Activated T-cell treated with anti-CD3 and anti-CD28 coated beads, Interleukin-2, amount 50 U/mL, for 24 hours (primary cell): Measurements from ENCODE around the gene DOK3.

ENCODE experiments used
- DNase-seq: peaks from one replicate; pipeline ENCODE4 v3.0.0-alpha.2; 2020
- H3K27ac Mint-ChIP-seq: 2 replicates; pipeline ENCODE4 v1.8.0; 2020; ENCODE audit warnings: mild to moderate bottlenecking, mixed read lengths
- H3K27me3 Mint-ChIP-seq: 2 replicates; pipeline ENCODE4 v1.8.0; 2020; ENCODE audit warnings: mixed read lengths
- H3K36me3 Mint-ChIP-seq: 2 replicates; pipeline ENCODE4 v1.8.0; 2020; ENCODE audit warnings: low read depth, mixed read lengths
- H3K4me1 Mint-ChIP-seq: 2 replicates; pipeline ENCODE4 v1.8.0; 2020; ENCODE audit warnings: low read depth, mixed read lengths
- H3K4me3 Mint-ChIP-seq: 2 replicates; pipeline ENCODE4 v1.8.0; 2020; ENCODE audit warnings: mild to moderate bottlenecking, moderate library complexity, mixed read lengths
- H3K9me3 Mint-ChIP-seq: 2 replicates; pipeline ENCODE4 v1.8.0; 2020; ENCODE audit warnings: mixed read lengths

Gene DOK3

DNA sequence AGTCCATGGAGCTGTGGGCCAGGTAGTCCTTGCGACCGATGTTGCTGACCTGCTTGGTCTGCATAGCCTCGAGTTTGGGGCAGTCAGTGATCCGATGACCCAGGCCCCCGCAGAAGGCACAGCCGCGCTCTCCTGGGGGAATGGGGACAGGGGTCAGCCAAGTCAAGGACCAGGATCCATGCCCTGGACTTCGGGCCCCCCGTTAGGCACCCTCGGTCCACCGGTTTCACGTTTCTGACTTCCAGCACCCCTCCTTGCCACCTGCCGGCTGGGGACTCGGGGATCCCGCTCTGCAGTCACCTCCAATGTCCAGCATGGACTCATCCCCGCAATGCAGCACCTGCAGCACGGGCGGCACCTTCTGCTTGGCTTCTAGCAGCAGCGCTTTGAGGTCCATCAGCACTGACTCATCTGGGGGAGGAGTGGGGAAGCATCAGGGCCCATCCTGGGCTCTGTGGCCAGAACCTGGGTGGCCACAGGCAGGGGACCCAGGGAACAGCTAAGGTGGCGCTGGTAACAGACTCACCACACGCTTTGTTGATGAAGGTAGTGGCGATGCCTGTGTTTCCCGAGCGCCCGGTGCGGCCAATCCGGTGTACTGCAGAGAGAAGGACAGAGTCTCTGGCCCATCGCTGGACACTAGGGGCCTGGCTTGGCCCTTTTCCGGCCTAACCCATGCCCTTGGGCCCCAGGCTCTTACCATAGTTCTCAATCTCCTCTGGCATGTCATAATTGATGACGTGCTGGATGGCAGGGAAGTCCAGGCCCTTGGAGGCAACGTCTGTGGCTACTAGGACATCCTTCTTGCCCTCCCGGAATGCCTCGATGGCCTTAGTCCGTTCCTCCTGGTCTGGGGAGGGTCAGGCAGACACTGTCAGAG is 2.4 kb upstream of the DOK3 start:
- DNase-seq, result no peak
- peaks cover 84% of the 10 kb centered on the region for H3K36me3 Mint-ChIP-seq
- H3K4me3 Mint-ChIP-seq, result no peak overlapping the region
- no peaks in the 10 kb centered on the region for H3K27me3 Mint-ChIP-seq
- H3K27ac Mint-ChIP-seq, result no peak overlapping the region
- H3K4me1 Mint-ChIP-seq, result peaks cover 34% of the 10 kb centered on the region
- H3K9me3 Mint-ChIP-seq, result no peaks in the 10 kb centered on the region

- no peak overlapping the region for H3K27ac Mint-ChIP-seq
- DNase-seq, result no peak
- peaks cover 31% of the 10 kb centered on the region for H3K4me1 Mint-ChIP-seq
- H3K9me3 Mint-ChIP-seq, result no peaks in the 10 kb centered on the region
- H3K36me3 Mint-ChIP-seq, result peaks cover 77% of the 10 kb centered on the region
- no peak overlapping the region for H3K4me3 Mint-ChIP-seq
- H3K27me3 Mint-ChIP-seq, result no peaks in the 10 kb centered on the region
Measured at GRCh38 chr5:177511181-177511580, 1.6 kb upstream of the DOK3 start.

- H3K27me3 Mint-ChIP-seq, result no peaks in the 10 kb centered on the region
- no peak overlapping the region for H3K27ac Mint-ChIP-seq
- peaks cover 25% of the 10 kb centered on the region for H3K4me1 Mint-ChIP-seq
- no peaks in the 10 kb centered on the region for H3K9me3 Mint-ChIP-seq
- H3K36me3 Mint-ChIP-seq, result peaks cover 71% of the 10 kb centered on the region
- H3K4me3 Mint-ChIP-seq, result no peak overlapping the region
- DNase-seq, result no peak
Measured at GRCh38 chr5:177510567-177511053, 984 bp upstream of the DOK3 start.

- Mint-ChIP-seq H3K36me3 (peaks cover 66% of the 10 kb centered on the region), H3K4me3 (no peak overlapping the region), H3K9me3 (no peaks in the 10 kb centered on the region), H3K4me1 (peaks cover 20% of the 10 kb centered on the region), H3K27ac (no peak overlapping the region), H3K27me3 (no peaks in the 10 kb centered on the region)
- no peak for DNase-seq
Measured at GRCh38 chr5:177509991-177510566, 453 bp upstream of the DOK3 start.

DNA sequence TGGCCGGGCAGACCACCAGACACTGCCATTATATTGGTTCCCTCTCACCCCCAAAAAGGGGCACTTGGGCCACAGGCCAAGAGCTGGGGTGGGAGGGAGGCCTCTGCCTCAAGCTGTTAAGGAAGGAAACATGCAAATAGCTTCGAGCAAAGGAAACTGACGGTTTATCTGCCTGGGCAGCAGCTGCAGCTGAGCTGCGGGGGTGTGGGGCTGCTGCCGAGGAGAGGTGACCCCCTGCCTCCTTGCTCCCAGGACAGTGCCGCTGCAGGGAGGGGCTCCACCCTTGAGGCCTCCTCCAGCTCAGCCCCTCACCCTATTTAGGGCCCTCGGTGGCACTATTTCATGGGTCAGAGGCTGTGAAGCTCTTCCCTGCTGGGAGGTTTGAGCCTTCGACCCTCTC is 789 bp downstream of the DOK3 start:
- peaks cover 10% of the 10 kb centered on the region for H3K4me1 Mint-ChIP-seq
- H3K9me3 Mint-ChIP-seq, result no peaks in the 10 kb centered on the region
- H3K27me3 Mint-ChIP-seq, result no peaks in the 10 kb centered on the region
- no peak for DNase-seq
- peak overlapping the region; percentile 72 for H3K27ac Mint-ChIP-seq
- H3K4me3 Mint-ChIP-seq, result no peak overlapping the region
- peaks cover 53% of the 10 kb centered on the region for H3K36me3 Mint-ChIP-seq

DNA sequence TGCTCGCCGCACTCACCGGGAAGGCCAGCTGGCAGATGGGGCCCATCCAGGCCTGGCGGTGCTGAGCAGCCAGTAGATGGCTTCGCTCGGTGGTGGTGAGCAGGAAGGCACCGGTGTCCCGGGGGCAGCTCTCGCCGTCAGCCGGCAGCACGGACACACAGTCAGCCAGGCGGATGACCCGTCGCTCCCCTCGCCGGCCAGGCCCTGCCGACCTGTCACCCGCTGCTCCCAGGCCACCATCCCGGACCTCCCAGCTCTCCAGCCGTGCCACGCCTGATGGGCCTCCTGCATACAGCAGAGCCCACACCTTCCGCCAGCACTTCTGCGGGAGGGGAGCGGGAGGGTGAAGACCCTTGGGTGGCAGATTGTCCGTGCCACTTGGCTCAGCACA is 1.4 kb downstream of the DOK3 start:
- no peak for DNase-seq
- Mint-ChIP-seq H3K27me3 (no peaks in the 10 kb centered on the region), H3K27ac (no peak overlapping the region), H3K36me3 (peaks cover 47% of the 10 kb centered on the region), H3K9me3 (no peaks in the 10 kb centered on the region), H3K4me1 (peaks cover 10% of the 10 kb centered on the region), H3K4me3 (no peak overlapping the region)

DNA sequence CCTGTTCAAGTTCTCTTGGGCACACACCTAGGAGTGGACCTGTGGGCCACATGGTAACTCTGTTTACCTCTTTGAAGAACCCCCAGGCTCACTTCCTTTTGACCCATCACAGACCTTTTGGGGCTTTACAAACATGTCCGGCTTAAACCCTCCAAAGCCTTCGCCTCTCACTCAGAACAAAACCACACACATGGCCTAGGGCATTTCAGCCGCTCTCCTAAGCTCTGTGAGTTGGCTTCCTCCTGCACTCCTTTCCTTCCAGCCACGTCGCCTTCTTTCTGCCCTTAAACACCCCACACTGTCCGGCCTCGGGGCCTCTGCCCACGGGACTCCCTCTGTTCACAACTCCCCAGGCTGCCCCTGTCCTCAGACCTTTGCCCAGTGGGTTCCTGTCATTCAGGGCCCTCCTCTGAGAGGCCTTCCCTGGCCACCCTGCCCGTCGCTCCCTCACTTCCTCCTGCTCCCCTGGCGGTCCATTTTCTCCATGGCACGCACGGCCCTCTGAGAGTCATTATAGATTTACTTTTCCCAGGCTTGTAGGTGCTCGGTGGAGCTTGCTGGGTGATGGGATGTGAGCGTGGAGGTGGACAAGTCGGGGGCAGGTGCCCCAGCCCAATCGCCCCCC is 1.9 kb downstream of the DOK3 start:
- Mint-ChIP-seq H3K4me1 (peaks cover 10% of the 10 kb centered on the region), H3K27ac (no peak overlapping the region), H3K9me3 (no peaks in the 10 kb centered on the region), H3K4me3 (no peak overlapping the region), H3K27me3 (no peaks in the 10 kb centered on the region), H3K36me3 (peaks cover 42% of the 10 kb centered on the region)
- DNase-seq, result no peak

- no peak overlapping the region for H3K4me3 Mint-ChIP-seq
- H3K9me3 Mint-ChIP-seq, result no peaks in the 10 kb centered on the region
- peaks cover 37% of the 10 kb centered on the region for H3K36me3 Mint-ChIP-seq
- DNase-seq, result no peak
- peaks cover 10% of the 10 kb centered on the region for H3K4me1 Mint-ChIP-seq
- no peaks in the 10 kb centered on the region for H3K27me3 Mint-ChIP-seq
- H3K27ac Mint-ChIP-seq, result no peak overlapping the region
Measured at GRCh38 chr5:177507165-177507564, 2.5 kb downstream of the DOK3 start.

- no peak overlapping the region for H3K27ac Mint-ChIP-seq
- no peaks in the 10 kb centered on the region for H3K27me3 Mint-ChIP-seq
- peaks cover 7% of the 10 kb centered on the region for H3K4me1 Mint-ChIP-seq
- H3K36me3 Mint-ChIP-seq, result peaks cover 16% of the 10 kb centered on the region
- DNase-seq, result no peak
- no peak overlapping the region for H3K4me3 Mint-ChIP-seq
- H3K9me3 Mint-ChIP-seq, result no peaks in the 10 kb centered on the region
Measured at GRCh38 chr5:177505075-177505474, 4.6 kb downstream of the DOK3 start.

GRCh38 chr5:177504086-177505056 is 5.3 kb downstream of the DOK3 start:
- no peak for DNase-seq
- Mint-ChIP-seq H3K4me3 (no peak overlapping the region), H3K9me3 (no peaks in the 10 kb centered on the region), H3K4me1 (peaks cover 5% of the 10 kb centered on the region), H3K36me3 (peaks cover 13% of the 10 kb centered on the region), H3K27ac (no peak overlapping the region), H3K27me3 (peaks cover 4% of the 10 kb centered on the region)

DNA sequence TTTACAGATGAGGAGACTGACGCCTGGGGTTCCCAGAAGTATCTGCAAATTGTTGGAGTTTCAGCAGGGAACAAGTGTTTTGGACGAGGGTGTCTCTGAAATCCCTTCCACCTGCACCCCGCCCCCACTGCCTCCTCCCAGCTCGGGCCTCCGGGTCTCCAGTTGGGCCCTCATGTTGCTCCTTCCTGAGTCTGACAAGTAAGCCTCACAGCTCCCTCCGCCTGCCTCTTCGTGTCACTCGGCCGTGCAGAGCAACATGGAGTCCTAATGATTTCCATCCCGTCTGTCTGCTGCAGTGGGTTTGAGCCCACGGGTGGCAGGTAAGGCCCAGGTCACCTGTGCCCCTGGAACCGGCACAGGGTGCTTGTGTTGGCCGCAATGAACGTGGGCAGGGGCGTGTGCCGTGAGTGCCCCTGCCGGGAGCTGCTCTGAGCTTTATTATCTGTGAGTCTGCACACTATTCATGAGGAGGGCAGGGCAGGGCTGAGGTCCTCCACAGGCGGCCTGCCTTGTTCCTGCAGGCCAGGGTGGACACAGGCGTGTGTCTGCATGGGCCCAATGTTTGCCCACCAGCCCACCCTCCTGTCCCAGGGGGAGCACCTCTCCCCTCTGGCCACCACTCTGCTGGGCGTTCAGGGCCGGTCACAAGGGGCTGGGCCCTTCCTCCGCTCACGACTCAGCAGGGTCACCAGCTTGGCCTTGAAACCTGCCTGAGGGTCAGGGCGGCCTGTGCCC is 6.1 kb downstream of the DOK3 start:
- H3K9me3 Mint-ChIP-seq, result no peaks in the 10 kb centered on the region
- peaks cover 8% of the 10 kb centered on the region for H3K4me1 Mint-ChIP-seq
- DNase-seq, result no peak
- peaks cover 10% of the 10 kb centered on the region for H3K27me3 Mint-ChIP-seq
- peaks cover 6% of the 10 kb centered on the region for H3K36me3 Mint-ChIP-seq
- H3K27ac Mint-ChIP-seq, result no peak overlapping the region
- no peak overlapping the region for H3K4me3 Mint-ChIP-seq

DNA sequence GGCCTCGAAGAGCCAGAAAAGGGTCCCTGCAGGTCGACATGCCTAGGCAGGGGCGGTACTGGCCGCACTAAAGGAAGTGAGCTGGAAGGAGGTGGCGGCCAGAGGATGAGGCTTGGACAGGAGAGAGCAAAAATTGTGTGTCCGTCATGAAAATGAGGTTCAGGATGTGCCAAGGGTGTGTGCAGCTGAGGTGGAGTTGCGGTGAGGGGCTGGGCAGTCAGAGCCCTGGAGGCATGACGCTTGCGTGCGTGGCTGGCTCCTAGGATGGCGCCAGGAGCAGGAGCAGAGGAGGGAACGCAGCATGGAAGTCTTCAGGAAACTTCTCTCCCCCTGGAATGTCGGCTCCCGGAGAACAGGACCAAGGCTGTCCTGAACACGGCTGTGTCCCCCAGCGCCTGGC is 6.7 kb downstream of the DOK3 start:
- no peak overlapping the region for H3K27ac Mint-ChIP-seq

GRCh38 chr5:177501874-177502678 is 7.5 kb downstream of the DOK3 start:
- Mint-ChIP-seq H3K4me1 (peaks cover 17% of the 10 kb centered on the region), H3K4me3 (no peak overlapping the region), H3K36me3 (peaks cover 2% of the 10 kb centered on the region), H3K27me3 (peaks cover 16% of the 10 kb centered on the region), H3K27ac (no peak overlapping the region), H3K9me3 (no peaks in the 10 kb centered on the region)
- DNase-seq, result no peak

More for the DNA sequence above, 6.7 kb downstream of the DOK3 start:
- peaks cover 14% of the 10 kb centered on the region for H3K27me3 Mint-ChIP-seq
- H3K36me3 Mint-ChIP-seq, result peaks cover 6% of the 10 kb centered on the region
- no peaks in the 10 kb centered on the region for H3K9me3 Mint-ChIP-seq
- peaks cover 14% of the 10 kb centered on the region for H3K4me1 Mint-ChIP-seq
- DNase-seq, result no peak
- H3K4me3 Mint-ChIP-seq, result no peak overlapping the region
